ENCODE measurements around the gene TIAM2.

The TIAM2 gene

GRCh38 chr6:155024391-155025027 lies 29.4 kb downstream of the TIAM2 start:
- no peak for DNase-seq (ENCODE audit: low read depth)

GRCh38 chr6:155026022-155026705 lies 31.0 kb downstream of the TIAM2 start:
- no peak for DNase-seq (ENCODE audit: low read depth)

- DNase-seq (ENCODE audit: low read depth): no peak
Observed at GRCh38 chr6:155026706-155027045, 31.6 kb downstream of the TIAM2 start.

- DNase-seq (ENCODE audit: low read depth): no peak
Observed at GRCh38 chr6:155030148-155030720, 35.1 kb downstream of the TIAM2 start.

GRCh38 chr6:155031091-155031490 lies 36.0 kb downstream of the TIAM2 start:
- DNase-seq (ENCODE audit: low read depth): no peak

GRCh38 chr6:155033021-155033791 lies 38.1 kb downstream of the TIAM2 start:
- DNase-seq (ENCODE audit: low read depth): no peak

- DNase-seq (ENCODE audit: low read depth): no peak
Observed at GRCh38 chr6:155036907-155037306, 41.8 kb downstream of the TIAM2 start.

- DNase-seq (ENCODE audit: low read depth): no peak
Observed at GRCh38 chr6:155038104-155038503, 43.0 kb downstream of the TIAM2 start.

GRCh38 chr6:155038527-155038926 lies 43.4 kb downstream of the TIAM2 start:
- DNase-seq (ENCODE audit: low read depth): no peak

- no peak for DNase-seq (ENCODE audit: low read depth)
Observed at GRCh38 chr6:155039618-155040017, 44.5 kb downstream of the TIAM2 start.

GRCh38 chr6:155040154-155040553 lies 45.0 kb downstream of the TIAM2 start:
- no peak for DNase-seq (ENCODE audit: low read depth)

GRCh38 chr6:155040901-155041650 lies 46.0 kb downstream of the TIAM2 start:
- no peak for DNase-seq (ENCODE audit: low read depth)

- DNase-seq (ENCODE audit: low read depth): no peak
Observed at GRCh38 chr6:155041741-155042279, 46.7 kb downstream of the TIAM2 start.

GRCh38 chr6:155042983-155043382 lies 47.9 kb downstream of the TIAM2 start:
- no peak for DNase-seq (ENCODE audit: low read depth)

- DNase-seq (ENCODE audit: low read depth): no peak
Observed at GRCh38 chr6:155045561-155046404, 50.7 kb downstream of the TIAM2 start.

GRCh38 chr6:155047523-155047922 lies 52.4 kb downstream of the TIAM2 start:
- no peak for DNase-seq (ENCODE audit: low read depth)

- peak; percentile 22 for DNase-seq (ENCODE audit: low read depth)
Observed at GRCh38 chr6:155050311-155050710, 55.2 kb downstream of the TIAM2 start.

GRCh38 chr6:155054491-155055250 lies 59.6 kb downstream of the TIAM2 start:
- no peak for DNase-seq (ENCODE audit: low read depth)

GRCh38 chr6:155055729-155056128 lies 60.6 kb downstream of the TIAM2 start:
- no peak for DNase-seq (ENCODE audit: low read depth)

- DNase-seq (ENCODE audit: low read depth): no peak
Observed at GRCh38 chr6:155056756-155057155, 61.6 kb downstream of the TIAM2 start.

Data from activated T-cell treated with anti-CD3 and anti-CD28 coated beads for 24 hours (primary cell).